PFSK-1 (cell line): Measurements from ENCODE around the gene CNTN5.

Experiments
- POLR2AphosphoS5 ChIP-seq: IDR thresholded peaks from 2 replicates; pipeline ENCODE4 v1.6.1; 2012; ENCODE audit warnings: low read depth, mild to moderate bottlenecking, control low read depth, low read length, moderate library complexity
- SIN3A ChIP-seq: IDR thresholded peaks from 2 replicates; pipeline ENCODE4 v1.6.1; 2012; ENCODE audit warnings: mild to moderate bottlenecking, low read length, moderate library complexity, borderline replicate concordance; ENCODE audit not compliant: insufficient read depth
- TAF1 ChIP-seq: IDR thresholded peaks from 2 replicates; pipeline ENCODE4 v1.6.1; 2012; ENCODE audit warnings: low read length, control low read depth, borderline replicate concordance; ENCODE audit not compliant: insufficient read depth
- TF ChIP-seq, protein P1 (sequence below), 2 experiments: IDR thresholded peaks; 2 replicates each; pipeline versions ENCODE4 v1.6.1 to v1.8.0; 2011 to 2012; ENCODE audit warnings: low read depth in 2 of 2, low read length in 2 of 2, control low read depth in 1 of 2, inconsistent platforms in 1 of 2, mild to moderate bottlenecking in 1 of 2, moderate library complexity in 1 of 2; ENCODE audit not compliant: insufficient read depth in 1 of 2

DNA sequence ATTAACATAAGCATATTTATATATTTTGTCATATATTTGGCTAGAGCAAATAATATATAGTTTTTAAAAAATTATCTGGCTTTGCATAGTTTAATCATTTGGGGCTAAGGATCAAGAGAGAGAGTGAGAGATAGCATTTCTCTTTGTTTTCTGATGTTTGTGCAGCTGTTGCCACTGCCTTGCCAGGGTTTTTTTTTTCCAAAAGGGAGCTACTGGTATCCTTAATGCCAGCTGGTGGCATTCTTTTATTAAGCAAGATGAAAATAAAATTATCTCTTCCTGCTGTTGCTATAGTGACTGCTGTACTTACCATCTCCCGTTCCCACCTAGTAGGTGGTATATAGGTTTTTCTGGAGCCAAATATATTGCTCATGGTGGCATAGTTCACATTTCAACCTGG is 873.1 kb downstream of the CNTN5 start:
- TF ChIP-seq, protein P1, sequence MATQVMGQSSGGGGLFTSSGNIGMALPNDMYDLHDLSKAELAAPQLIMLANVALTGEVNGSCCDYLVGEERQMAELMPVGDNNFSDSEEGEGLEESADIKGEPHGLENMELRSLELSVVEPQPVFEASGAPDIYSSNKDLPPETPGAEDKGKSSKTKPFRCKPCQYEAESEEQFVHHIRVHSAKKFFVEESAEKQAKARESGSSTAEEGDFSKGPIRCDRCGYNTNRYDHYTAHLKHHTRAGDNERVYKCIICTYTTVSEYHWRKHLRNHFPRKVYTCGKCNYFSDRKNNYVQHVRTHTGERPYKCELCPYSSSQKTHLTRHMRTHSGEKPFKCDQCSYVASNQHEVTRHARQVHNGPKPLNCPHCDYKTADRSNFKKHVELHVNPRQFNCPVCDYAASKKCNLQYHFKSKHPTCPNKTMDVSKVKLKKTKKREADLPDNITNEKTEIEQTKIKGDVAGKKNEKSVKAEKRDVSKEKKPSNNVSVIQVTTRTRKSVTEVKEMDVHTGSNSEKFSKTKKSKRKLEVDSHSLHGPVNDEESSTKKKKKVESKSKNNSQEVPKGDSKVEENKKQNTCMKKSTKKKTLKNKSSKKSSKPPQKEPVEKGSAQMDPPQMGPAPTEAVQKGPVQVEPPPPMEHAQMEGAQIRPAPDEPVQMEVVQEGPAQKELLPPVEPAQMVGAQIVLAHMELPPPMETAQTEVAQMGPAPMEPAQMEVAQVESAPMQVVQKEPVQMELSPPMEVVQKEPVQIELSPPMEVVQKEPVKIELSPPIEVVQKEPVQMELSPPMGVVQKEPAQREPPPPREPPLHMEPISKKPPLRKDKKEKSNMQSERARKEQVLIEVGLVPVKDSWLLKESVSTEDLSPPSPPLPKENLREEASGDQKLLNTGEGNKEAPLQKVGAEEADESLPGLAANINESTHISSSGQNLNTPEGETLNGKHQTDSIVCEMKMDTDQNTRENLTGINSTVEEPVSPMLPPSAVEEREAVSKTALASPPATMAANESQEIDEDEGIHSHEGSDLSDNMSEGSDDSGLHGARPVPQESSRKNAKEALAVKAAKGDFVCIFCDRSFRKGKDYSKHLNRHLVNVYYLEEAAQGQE (IDR thresholded peaks at IDR 0.05; ENCODE audit: insufficient read depth in 1 of 2, low read depth in 2 of 2, low read length in 2 of 2): no peak
- TF ChIP-seq POLR2AphosphoS5 (no peak), TAF1 (no peak), SIN3A (no peak)
